Right renal pelvis (tissue), 4 donors: ENCODE data around the gene AP2B1. TPM values are rescaled to one million over a fixed set of nuclear protein-coding genes. Genes with fewer than 3 reads are reported as not detected.
"Not testable (repeated sequence)": the region's sequence is repeated elsewhere in the genome, so short reads cannot be mapped to it uniquely, and the experiment has no call there.

Source experiments
- DNase-seq, 4 donors: peaks; one replicate each; pipeline ENCODE4 v3.0.0-alpha.2; 2013; ENCODE audit warnings: low read depth in 4 of 4, low spot score in 3 of 4, missing footprints in 1 of 4
- polyA plus RNA-seq, 4 donors: library from polyadenylated mRNA; unstranded; fragments of 120-200 nt; gene quantifications; one replicate each; pipeline ENCODE4 v1.2.1, GENCODE V29; 2013; ENCODE audit not compliant: insufficient read length in 4 of 4

The AP2B1 gene
- polyA plus RNA-seq, 4 donors = 119 to 139 (median 134) TPM

GRCh38 chr17:35569405-35569804 is 17.7 kb upstream of the AP2B1 start:
- no peak for DNase-seq

GRCh38 chr17:35575759-35576158 is 11.4 kb upstream of the AP2B1 start:
- DNase-seq = no peak

DNA sequence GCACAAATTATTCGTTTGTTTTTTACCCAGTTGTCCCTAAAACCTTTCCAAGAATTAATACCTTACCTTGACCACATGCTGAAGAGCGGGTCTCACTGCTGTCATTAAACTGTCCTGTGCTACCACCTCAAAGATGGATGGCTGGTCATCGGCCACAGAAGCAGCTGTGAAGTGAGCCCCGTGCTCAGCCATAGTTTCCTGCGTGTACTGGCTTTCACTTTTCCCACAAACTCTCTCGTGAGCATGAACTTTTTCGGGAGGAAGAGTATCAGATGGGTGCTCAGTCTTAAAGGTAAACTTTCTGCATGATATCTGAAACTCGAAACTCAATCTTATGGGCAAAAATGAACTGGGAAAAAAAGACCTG is 9.3 kb upstream of the AP2B1 start:
- DNase-seq = no peak

- DNase-seq = peak; percentile 76 to 91 (median 84)
These were observed 8.8 kb upstream of the AP2B1 start, which contains the start of gene PEX12 for GRCh38 chr17:35578197-35578928. Gene PEX12, minus strand, starts transcription at chr17:35578571. Its CDS starts 550 bp downstream, at chr17:35578021.

DNA sequence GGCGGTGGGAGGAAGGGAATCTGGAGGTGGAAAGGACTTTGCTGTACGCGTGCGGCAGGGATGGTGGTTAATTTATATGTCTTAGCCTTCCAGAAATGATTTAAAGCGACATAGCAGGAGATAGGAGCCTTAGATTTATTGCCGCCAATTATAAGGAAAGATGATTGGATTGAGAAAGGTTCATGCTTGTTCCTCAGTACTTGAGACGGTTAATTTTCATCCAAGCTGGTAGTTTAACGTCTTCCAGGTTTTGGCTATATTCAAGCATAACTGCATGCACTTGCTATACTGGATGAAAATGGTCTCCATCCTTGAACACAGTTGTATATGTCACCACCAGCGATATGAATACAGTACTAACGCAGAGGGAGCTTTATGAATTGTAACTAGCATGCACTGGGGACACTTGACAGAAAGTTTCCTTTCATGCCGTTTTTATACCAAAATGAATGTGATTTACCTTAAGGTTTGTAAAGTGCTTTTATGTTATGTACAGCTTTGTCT is 8.1 kb upstream of the AP2B1 start:
- no peak for DNase-seq

DNA sequence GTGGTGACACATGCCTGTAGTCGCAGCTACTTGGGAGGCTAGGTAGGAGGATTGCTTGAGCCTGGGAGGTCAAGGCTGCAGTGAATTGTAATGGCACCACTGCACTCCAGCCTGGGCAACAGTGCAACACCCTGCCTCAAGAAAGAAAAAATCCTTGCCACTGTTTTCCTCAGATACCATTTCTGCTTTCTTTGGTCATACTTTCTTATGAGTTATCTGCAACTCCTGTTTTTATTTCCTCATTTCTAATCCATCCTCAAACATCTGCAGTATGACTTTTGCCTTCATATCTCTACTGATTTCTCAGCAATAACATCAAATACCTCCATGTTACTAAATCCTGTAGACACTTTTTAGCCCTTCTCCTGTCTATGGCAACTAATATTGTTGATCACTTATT is 3.1 kb upstream of the AP2B1 start:
- DNase-seq = no peak

- DNase-seq = no peak
These were observed 501 bp upstream of the AP2B1 start for GRCh38 chr17:35586569-35587073.

DNA sequence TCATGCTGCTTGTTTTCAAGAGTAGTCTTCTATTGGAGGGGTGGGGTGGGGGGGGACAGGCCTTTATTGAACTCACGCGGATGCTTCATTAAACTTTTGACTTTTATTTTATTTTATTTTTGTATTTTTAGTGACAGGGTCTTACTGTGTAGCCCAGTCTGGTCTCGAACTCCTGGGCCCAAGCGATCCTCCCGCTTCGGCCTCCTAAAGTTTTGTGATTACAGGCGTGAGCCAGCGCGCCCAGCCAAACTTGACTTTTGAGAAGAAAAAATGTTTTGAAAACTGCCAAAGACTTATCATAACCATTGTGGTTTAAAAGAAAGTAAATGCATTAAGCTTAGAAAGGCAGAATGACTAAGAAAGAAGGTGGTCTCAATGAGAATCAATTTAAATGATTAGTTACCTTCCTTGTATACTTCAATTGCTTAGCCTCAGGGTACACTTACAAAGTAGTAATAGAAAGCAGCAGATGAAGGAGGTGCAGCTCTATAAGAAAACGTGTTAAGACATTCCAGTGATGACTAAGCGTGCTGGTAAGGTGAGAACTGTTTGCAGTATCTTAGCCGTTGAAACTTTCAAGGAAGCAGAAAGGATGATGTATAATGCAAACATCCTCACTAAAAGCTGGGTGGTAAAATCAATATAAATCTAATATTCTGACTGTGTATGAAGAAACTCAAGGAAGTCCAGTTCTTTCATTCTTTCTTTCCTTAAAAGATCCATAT is 1.2 kb downstream of the AP2B1 start:
- no peak for DNase-seq

GRCh38 chr17:35596072-35596471 is 8.9 kb downstream of the AP2B1 start:
- no peak for DNase-seq

GRCh38 chr17:35596530-35597233 is 9.6 kb downstream of the AP2B1 start:
- DNase-seq = no peak

- no peak for DNase-seq
These were observed 10.5 kb downstream of the AP2B1 start for GRCh38 chr17:35597604-35598003.

DNA sequence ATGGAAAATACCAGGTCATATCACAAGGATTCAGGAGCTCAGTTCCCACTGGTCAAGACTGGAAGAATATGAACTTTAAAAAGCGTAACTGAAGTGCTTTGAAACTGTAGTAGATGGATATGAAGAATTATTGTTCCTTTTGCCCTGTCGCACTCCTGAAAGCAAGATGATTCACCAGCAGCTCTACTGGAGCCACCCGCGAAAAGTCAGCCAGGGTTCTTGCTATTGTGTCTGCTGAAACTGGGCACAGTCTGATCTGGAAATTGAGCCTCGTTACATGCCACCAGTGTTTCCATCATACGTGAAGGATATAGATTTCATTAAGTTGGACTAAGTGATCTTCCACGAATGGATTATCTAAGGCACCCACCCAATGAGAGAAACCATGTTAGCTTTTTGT is 16.6 kb downstream of the AP2B1 start:
- no peak for DNase-seq

- DNase-seq = no peak
These were observed 18.6 kb downstream of the AP2B1 start for GRCh38 chr17:35605678-35606077.

DNA sequence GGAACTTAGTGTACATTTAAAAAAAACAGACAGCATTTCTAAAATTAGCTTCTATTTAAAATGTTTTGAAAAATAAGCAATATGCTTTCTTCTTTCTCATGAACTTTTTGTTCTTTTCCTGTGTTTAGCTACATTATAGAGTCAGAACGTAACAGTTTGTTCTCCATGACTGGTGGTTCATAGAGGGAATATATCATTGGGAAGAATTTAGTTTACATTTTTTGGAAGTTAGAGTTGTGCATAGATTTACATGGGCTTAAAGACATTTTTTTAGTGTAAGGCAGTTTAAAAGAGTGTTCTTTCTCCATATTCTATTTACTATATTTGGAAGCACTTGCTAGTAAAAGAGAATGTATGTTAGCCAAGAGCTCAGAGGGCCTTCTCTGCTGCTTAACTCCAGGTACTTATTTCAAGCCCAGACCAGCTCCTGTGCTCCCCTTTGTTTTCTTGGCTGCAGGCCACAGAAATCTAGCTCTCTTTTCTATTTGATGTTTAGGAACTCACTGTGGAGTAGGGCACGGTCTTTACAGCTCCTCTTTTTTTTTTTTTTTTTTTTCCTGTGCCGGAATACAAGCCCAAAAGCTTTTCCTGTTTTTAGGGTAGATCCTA is 20.2 kb downstream of the AP2B1 start:
- DNase-seq = no peak

DNA sequence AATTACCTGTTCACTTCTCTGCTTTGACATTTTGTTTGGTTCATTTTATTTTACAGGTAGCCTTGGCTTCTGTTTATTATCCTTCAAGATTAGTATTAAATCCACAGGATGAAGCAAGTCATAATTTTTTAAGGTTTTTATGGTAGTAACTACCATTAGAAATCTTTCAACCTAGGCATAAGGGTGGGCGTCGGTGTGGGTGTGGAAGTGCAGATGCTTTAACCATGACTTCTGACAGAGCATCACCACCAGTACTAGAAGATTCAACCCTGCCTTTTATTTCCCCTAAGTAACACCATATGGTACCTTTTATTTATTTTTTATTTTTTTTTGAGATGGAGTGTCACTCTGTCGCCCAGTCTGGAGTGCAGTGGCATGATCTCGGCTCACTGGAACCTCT is 22.7 kb downstream of the AP2B1 start:
- no peak for DNase-seq

DNA sequence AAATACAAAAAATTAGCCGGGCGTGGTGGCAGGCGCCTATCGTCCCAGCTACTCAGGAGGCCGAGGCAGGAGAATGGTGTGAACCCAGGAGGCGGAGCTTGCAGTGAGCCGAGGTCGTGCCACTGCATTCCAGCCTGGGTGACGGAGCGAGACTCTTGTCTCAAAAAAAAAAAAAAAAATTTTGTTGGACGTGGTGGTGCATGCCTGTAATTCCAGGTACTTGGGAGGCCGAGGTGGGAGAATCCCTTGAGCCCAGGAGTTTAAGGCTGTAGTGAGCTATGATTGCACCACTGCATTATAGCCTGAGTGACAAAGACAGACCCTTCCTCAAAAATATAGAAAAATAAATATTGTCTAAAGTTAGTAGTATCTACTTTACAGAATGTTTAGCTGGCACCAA is 23.6 kb downstream of the AP2B1 start:
- not testable (repeated sequence) for DNase-seq

GRCh38 chr17:35612924-35613521 is 25.9 kb downstream of the AP2B1 start:
- DNase-seq = peak; percentile 18 to 35 (median 25)

GRCh38 chr17:35614810-35615209 is 27.7 kb downstream of the AP2B1 start:
- DNase-seq = no peak

GRCh38 chr17:35616536-35616935 is 29.4 kb downstream of the AP2B1 start:
- no peak for DNase-seq

DNA sequence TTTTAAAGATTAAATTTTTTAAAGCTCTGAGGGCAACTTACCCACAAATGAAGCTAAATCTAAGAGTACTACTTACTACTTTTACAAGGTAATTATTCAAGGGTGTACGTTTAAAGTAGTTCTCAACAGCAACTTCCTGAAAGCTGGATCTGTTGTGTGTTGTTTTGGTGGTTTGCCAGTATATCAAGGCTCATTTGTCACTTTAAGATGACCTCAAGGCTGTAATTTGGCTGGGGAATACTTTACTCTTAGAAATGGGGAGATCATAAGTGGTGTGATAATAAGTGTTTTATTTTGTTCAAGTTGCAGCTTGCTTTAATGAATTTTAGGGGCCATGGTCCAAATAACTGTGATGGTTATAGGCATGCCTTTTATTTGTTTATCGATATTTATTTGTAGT is 30.4 kb downstream of the AP2B1 start:
- DNase-seq = no peak
